ENCODE measurements around the gene RTN4RL2. TPM values are rescaled to one million over a fixed set of nuclear protein-coding genes. Genes with fewer than 3 reads are reported as not detected.
A peak's percentile ranks its signal among the peaks of the same experiment; 100 is the strongest.

RTN4RL2 gene
- total and polyA plus RNA-seq, 5 donors = 0.65 to 1.4 (median 0.81) TPM

DNA sequence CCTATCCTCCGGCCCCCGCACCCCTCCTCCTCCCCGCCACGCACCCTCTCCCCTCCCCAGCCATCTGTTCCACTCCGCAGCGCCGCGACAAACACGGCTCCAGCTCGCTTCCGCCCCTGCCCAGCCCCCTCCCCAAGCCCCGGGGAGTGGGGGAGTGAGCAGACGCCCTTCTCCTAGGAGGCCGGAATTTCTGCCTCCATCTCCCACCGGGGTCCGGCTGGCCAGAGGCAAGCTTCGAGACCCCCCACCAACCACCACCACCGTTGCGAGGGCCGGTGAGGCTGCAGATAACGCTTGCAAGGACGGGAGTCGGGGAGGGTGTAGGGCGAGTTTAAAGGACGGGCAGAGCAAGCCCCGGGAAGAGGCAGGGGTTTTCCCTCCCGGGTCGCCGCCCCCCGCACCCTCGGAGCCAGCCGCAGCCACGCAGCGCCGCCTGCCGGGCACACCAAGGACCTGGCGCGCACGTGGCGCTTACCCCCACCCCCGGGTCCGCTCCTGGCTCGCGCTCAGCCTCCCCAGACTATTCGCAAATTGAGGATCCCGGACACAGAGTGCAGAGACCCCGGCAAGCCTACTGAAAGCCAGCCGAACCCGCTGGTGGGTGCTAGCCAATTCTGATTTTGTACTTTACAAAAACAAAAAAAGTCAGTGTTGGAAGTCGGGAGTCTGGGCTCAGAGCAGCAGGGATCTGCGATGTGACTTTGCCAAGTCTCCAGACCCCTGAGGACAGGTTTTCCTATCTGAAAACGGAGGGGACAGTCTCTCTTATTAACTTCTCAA, 22.6 kb downstream of the RTN4RL2 start:
- H3K27ac ChIP-seq (ENCODE audit: low read length) = no peak overlapping the region
- H3K4me3 ChIP-seq (ENCODE audit: low read length) = peak overlapping the region; percentile 4
- intact Hi-C loops (cut with DNase I) = loop anchor here in 1 of 4 donors (5.0 kb wide), 1 partner anchor 136 kb away; no protein-coding TSS in a partner anchor
- no peaks in the 10 kb centered on the region for H3K9me3 ChIP-seq (ENCODE audit: control insufficient read depth, low read length)
- H3K27me3 ChIP-seq (ENCODE audit: control insufficient read depth, insufficient read depth) = no peaks in the 10 kb centered on the region
- peak; percentile 46 to 81 (median 80) for DNase-seq
- H3K4me1 ChIP-seq (ENCODE audit: control insufficient read depth, insufficient read depth, low read length) = no peaks in the 10 kb centered on the region
- peak; percentile 42 to 67 for ATAC-seq
- WGBS = 1% methylated on average over 52 of the region's 52 CpGs

DNA sequence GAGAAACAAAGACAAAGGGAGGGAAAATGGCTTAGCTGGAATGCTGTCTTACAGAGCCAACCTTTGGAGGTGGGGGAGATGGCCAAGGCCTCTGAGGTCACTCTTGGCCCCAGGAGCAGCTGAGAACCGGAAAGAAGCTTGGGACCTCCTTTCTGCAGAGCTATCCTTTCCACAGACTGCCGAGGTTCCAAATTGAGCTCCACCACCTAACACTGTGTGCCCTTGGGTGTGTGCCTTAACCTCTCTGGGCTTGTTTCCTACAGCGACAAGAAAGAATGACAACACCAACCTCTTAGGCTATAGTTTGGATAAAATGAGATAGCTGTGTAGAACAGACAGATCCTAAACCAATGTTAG, 23.2 kb downstream of the RTN4RL2 start:
- no peak overlapping the region for H3K4me3 ChIP-seq (ENCODE audit: low read length)
- no peak overlapping the region for H3K27ac ChIP-seq (ENCODE audit: low read length)
- DNase-seq = no peak
- no peaks in the 10 kb centered on the region for H3K9me3 ChIP-seq (ENCODE audit: control insufficient read depth, low read length)
- no peaks in the 10 kb centered on the region for H3K27me3 ChIP-seq (ENCODE audit: control insufficient read depth, insufficient read depth)
- H3K4me1 ChIP-seq (ENCODE audit: control insufficient read depth, insufficient read depth, low read length) = no peaks in the 10 kb centered on the region
- WGBS = 45% methylated on average over 3 of the region's 3 CpGs
- no peak for ATAC-seq
- intact Hi-C loops (cut with DNase I) = loop anchor here in 1 of 4 donors (5.0 kb wide), 1 partner anchor 136 kb away; no protein-coding TSS in a partner anchor

DNA sequence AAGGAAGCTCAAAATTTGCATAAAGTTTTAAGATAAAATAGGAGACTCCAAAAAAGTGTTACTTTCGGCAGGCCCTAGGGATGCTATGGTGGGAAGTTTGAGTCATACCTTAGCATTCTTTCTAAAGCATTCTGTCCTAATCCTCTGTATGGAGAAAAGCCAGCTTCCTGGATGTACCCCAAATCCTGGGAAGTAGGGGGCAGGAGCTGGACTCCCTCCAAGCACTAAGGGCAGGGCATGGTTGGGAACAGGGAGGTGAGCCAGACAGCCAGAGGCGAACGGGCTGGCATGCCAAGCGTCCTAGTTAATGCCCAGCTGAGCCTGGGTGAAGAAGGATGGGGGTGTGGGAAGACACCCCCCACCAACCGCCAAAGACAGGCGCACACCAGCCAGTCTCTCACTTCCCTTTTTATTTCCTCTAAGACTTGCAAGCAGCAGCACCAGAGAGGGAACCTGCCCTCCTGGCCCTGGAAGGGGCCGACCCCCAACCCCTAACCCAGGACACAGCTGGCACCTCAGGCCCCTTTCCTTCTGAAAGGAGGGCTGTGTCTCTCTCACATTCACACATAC, 23.9 kb downstream of the RTN4RL2 start:
- intact Hi-C loops (cut with DNase I) = loop anchor here in 1 of 4 donors (5.0 kb wide), 1 partner anchor 137 kb away; no protein-coding TSS in a partner anchor
- Histone ChIP-seq H3K4me1 (ENCODE audit: control insufficient read depth, insufficient read depth, low read length) (no peaks in the 10 kb centered on the region), H3K9me3 (ENCODE audit: control insufficient read depth, low read length) (no peaks in the 10 kb centered on the region), H3K27ac (ENCODE audit: low read length) (no peak overlapping the region), H3K27me3 (ENCODE audit: control insufficient read depth, insufficient read depth) (no peaks in the 10 kb centered on the region), H3K4me3 (ENCODE audit: low read length) (no peak overlapping the region)
- DNase-seq = no peak
- no peak for ATAC-seq
- 78% methylated on average over 7 of the region's 7 CpGs for WGBS

DNA sequence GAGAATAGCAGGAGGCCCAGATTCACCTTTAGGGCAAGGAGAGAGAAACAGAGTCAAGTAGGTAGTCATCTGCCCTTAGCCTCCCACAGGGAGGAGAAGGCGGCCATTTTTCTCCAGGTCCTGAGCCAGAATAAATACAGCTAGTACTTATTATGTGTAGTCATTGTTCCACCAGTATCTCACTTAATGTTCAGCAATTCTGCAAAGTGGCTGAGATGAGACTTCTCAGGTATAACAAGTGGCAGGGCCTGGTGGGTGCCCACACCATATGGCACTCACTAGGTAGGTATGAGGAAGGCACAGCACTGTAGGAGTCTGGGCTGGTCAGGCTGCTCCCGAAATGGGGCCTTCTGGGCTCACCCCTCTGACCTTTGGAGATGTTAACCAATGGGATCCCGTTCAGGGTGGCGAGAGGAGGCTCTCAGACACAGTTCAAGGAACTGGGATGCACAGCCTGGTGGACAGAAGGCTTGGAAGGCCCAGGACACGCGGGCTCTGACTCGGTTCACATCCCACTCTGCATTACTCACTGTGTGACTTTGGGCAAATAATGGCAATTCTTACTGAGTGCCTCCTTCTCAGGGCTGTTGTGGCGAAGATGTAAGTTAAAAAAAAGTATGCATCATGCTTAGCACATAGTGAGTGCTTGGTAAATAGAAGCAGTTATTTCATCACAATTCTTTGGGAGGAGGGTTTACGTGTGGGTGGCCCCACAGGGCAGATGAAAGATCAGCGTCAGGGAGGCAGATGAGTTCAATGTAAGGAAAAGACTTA, 25.1 kb downstream of the RTN4RL2 start:
- DNase-seq (no peak), ATAC-seq (no peak)
- intact Hi-C loops (cut with DNase I) = no loop called here
- H3K27ac ChIP-seq (ENCODE audit: low read length) = no peak overlapping the region
- no peaks in the 10 kb centered on the region for H3K9me3 ChIP-seq (ENCODE audit: control insufficient read depth, low read length)
- H3K4me1 ChIP-seq (ENCODE audit: control insufficient read depth, insufficient read depth, low read length) = no peaks in the 10 kb centered on the region
- 87% methylated on average over 10 of the region's 10 CpGs for WGBS
- H3K27me3 ChIP-seq (ENCODE audit: control insufficient read depth, insufficient read depth) = no peaks in the 10 kb centered on the region
- no peak overlapping the region for H3K4me3 ChIP-seq (ENCODE audit: low read length)

DNA sequence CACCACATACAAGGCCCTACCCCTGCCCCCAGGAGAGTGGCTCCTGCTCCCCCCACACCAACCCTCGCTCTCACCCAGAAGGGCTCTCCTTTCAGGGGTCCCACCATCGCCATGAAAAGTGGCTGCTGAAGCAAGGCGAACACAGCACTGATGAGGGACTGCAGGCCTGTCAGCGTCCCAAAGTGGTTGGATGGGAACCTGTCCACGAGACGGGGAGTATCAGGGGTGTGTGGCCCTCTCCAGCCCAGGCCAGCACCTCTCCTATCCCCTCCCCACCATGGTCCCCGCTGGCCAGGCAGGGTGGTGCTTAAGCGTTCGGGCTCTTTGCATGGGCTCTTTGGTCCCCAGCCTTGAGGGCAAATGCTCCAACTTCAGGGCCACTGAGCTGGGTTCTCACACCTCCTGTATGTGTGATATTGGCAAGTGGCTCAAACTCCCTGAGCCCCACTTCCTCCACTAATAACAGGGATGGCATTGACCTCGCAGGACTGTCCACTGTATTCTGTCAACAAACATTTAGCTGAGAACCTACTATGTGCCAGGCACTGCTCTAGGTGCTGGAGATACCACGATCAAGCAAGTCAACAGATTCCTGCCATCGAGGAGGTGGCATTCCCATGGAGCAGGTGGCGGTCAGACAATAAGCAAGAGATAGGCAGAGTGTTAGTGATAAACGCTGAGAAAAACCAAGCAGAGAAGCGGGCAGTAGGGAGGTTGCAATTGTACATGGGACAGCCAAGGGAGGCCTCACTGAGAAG, 26.9 kb downstream of the RTN4RL2 start:
- Histone ChIP-seq H3K9me3 (ENCODE audit: control insufficient read depth, low read length) (no peaks in the 10 kb centered on the region), H3K27ac (ENCODE audit: low read length) (no peak overlapping the region), H3K27me3 (ENCODE audit: control insufficient read depth, insufficient read depth) (no peaks in the 10 kb centered on the region), H3K4me1 (ENCODE audit: control insufficient read depth, insufficient read depth, low read length) (no peaks in the 10 kb centered on the region), H3K4me3 (ENCODE audit: low read length) (no peak overlapping the region)
- WGBS = 91% methylated on average over 15 of the region's 15 CpGs
- ATAC-seq (no peak), DNase-seq (no peak)
- intact Hi-C loops (cut with DNase I) = no loop called here

DNA sequence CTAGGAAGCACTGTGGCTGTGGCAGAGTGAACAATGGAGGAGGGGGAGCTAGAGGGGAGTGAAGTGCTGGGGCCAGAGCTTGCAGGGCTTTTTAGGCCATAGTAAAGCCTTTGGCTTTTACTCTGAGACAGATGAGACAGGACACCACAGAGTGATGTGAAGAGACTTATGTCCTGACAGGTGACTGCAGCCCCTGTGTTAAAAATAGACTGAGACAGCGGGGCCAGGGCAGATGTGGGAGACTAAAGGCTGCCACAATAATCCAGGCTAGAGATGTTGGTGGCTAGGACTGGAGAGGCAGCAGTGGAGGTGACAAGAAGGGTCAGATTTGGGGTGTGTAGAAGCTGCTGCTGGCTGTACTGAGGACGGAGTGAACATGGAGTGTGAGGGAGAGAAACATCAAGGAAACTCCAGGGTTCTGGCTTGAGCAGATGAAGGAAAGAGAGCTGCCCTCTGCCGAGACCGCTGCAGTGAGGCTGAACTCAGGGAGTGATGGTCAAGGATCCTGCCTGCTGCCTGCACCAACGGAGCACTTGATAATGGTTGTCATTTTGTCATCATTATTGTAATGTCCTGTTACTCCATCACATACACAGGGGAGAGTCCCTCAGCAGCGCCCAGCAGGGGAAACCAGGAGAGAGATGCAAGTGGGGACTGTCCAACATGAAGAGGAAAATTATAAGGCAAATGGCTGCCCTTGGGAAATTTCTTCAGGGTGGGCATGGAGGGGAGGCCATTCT, 27.8 kb downstream of the RTN4RL2 start:
- Histone ChIP-seq H3K27ac (ENCODE audit: low read length) (no peak overlapping the region), H3K4me3 (ENCODE audit: low read length) (no peak overlapping the region), H3K27me3 (ENCODE audit: control insufficient read depth, insufficient read depth) (no peaks in the 10 kb centered on the region), H3K9me3 (ENCODE audit: control insufficient read depth, low read length) (no peaks in the 10 kb centered on the region), H3K4me1 (ENCODE audit: control insufficient read depth, insufficient read depth, low read length) (no peaks in the 10 kb centered on the region)
- WGBS = 76% methylated on average over 6 of the region's 6 CpGs
- intact Hi-C loops (cut with DNase I) = no loop called here
- DNase-seq (no peak), ATAC-seq (no peak)

DNA sequence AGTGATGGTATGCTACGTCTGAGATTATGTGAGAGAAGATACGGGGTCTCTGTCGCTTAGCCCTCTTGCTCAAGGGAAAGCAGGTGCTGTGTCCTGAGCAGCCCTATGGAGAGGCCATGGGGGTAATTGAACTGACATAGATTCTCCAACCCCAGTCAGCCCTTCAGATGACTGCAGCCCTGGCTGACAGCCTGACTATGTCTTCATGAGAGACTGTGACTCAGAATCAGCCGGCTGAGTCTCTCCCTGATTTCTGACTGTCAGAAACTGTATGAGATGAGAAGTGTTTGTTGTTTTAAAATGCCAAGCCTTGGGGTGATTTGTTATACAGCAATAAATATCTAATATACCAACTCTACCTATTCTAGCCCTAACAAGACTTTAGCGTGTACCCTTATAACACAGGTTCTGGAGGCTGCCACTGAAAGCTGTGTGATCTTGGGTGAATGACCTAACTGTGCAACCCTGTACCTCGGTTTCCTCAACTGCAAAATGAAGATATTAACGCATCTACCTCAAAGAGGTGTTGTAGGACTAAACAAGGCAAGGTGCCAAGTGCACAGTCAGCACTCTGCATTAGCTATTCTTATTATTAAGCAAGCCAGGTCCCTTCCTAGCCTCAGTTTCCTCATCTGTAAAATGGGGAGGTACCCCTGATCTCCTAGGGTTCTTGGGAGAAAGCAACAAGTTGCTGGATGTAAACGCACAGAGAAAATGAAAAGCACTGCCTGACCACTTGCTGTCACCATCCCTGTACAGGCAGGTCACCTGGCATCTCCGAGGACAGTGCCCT, 30.3 kb downstream of the RTN4RL2 start:
- intact Hi-C loops (cut with DNase I) = loop anchor here in 1 of 4 donors (5.0 kb wide), 1 partner anchor 37 kb away; no protein-coding TSS in a partner anchor
- Histone ChIP-seq H3K4me3 (ENCODE audit: low read length) (no peak overlapping the region), H3K9me3 (ENCODE audit: control insufficient read depth, low read length) (no peaks in the 10 kb centered on the region), H3K27ac (ENCODE audit: low read length) (no peak overlapping the region), H3K4me1 (ENCODE audit: control insufficient read depth, insufficient read depth, low read length) (no peaks in the 10 kb centered on the region), H3K27me3 (ENCODE audit: control insufficient read depth, insufficient read depth) (no peaks in the 10 kb centered on the region)
- no peak for DNase-seq
- no peak for ATAC-seq
- 91% methylated on average over 9 of the region's 9 CpGs for WGBS

DNA sequence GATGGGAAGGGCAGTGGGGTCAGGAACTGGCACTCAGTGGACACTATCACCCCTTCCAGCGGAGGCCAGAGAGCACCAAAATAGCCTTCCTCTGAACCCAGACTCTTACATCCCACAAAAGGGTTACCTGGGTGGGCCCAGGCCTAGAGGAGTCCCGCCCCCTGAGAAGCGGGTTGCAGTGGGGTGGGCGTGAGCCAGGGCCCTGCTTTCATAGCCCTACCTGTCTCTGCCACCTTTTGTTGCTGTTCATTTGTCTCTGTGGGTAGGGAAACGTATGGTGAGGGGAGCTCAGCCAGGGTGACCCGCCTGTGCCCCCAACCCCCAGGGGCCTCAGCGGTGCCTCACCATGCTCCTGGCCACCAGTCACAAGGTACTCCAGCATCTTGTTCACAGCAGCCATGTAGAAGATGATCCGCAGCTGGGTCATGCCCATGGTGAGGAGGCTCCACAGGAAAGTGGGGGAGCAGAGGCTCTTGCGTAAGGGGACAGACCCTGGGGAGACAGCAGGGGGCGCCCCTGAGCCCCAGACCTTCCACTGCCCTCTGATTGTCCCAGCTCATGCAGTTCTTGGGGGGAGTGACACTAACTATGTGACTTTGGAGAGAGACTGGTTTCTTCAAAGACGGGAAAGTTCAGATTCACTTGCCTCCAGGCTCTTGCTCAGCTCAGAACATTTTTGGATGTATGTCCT, 31.2 kb downstream of the RTN4RL2 start:
- Histone ChIP-seq H3K27me3 (ENCODE audit: control insufficient read depth, insufficient read depth) (no peaks in the 10 kb centered on the region), H3K4me1 (ENCODE audit: control insufficient read depth, insufficient read depth, low read length) (no peaks in the 10 kb centered on the region), H3K4me3 (ENCODE audit: low read length) (no peak overlapping the region), H3K9me3 (ENCODE audit: control insufficient read depth, low read length) (no peaks in the 10 kb centered on the region), H3K27ac (ENCODE audit: low read length) (no peak overlapping the region)
- intact Hi-C loops (cut with DNase I) = loop anchor here in 1 of 4 donors (5.0 kb wide), 1 partner anchor 36 kb away; no protein-coding TSS in a partner anchor
- ATAC-seq (peak; percentile 37 to 40), DNase-seq (peak in 2 of 3 donors; percentile 76 to 77)
- 79% methylated on average over 11 of the region's 11 CpGs for WGBS

All from right cardiac atrium (tissue), 5 donors.